ENCODE data around the gene AIDA.
"Not testable (repeated sequence)": the region's sequence is repeated elsewhere in the genome, so short reads cannot be mapped to it uniquely, and the experiment has no call there.

Gene AIDA

GRCh38 chr1:222712253-222713090 lies at the start of gene AIDA, which contains the start of gene BROX:
TSS of gene AIDA (minus strand) at chr1:222712491. CDS start at chr1:222712317, 174 bp downstream.
TSS of gene BROX (plus strand) at chr1:222712564. CDS start at chr1:222715700, 3,136 bp downstream.
- Histone ChIP-seq H3K27me3 (ENCODE audit: insufficient read depth, low read length) (no peaks in the 10 kb centered on the region), H3K36me3 (ENCODE audit: insufficient read depth, low read depth, low read length) (peaks cover 14% of the 10 kb centered on the region), H3K27ac (ENCODE audit: low read length) (peak within 1 kb of the TSS; percentile 77), H3K9ac (ENCODE audit: low read depth, low read length) (peak within 1 kb of the TSS; percentile 94), H3K4me3 (ENCODE audit: low read length) (peak within 1 kb of the TSS; percentile 98), H3K9me3 (ENCODE audit: insufficient read depth, low read depth, low read length) (no peaks in the 10 kb centered on the region), H3K4me1 (ENCODE audit: insufficient read depth, low read length) (peaks cover 8% of the 10 kb centered on the region; the same call in 1 of the 2 replicates)

- Histone ChIP-seq H3K9me3 (ENCODE audit: insufficient read depth, low read depth, low read length) (no peaks in the 10 kb centered on the region), H3K9ac (ENCODE audit: low read depth, low read length) (no peak overlapping the region), H3K27ac (ENCODE audit: low read length) (no peak overlapping the region), H3K4me3 (ENCODE audit: low read length) (no peak overlapping the region), H3K36me3 (ENCODE audit: insufficient read depth, low read depth, low read length) (no peaks in the 10 kb centered on the region), H3K27me3 (ENCODE audit: insufficient read depth, low read length) (no peaks in the 10 kb centered on the region), H3K4me1 (ENCODE audit: insufficient read depth, low read length) (no peaks in the 10 kb centered on the region)
These were observed 48.8 kb upstream of the AIDA start for GRCh38 chr1:222761083-222761482.

GRCh38 chr1:222759451-222760035 lies 47.3 kb upstream of the AIDA start:
- H3K36me3 ChIP-seq (ENCODE audit: insufficient read depth, low read depth, low read length), result no peaks in the 10 kb centered on the region
- no peaks in the 10 kb centered on the region for H3K27me3 ChIP-seq (ENCODE audit: insufficient read depth, low read length)
- no peak overlapping the region for H3K9ac ChIP-seq (ENCODE audit: low read depth, low read length)
- no peaks in the 10 kb centered on the region for H3K4me1 ChIP-seq (ENCODE audit: insufficient read depth, low read length)
- H3K4me3 ChIP-seq (ENCODE audit: low read length), result no peak overlapping the region
- H3K27ac ChIP-seq (ENCODE audit: low read length), result no peak overlapping the region
- no peaks in the 10 kb centered on the region for H3K9me3 ChIP-seq (ENCODE audit: insufficient read depth, low read depth, low read length)

- Histone ChIP-seq H3K9me3 (ENCODE audit: insufficient read depth, low read depth, low read length) (no peaks in the 10 kb centered on the region), H3K9ac (ENCODE audit: low read depth, low read length) (no peak overlapping the region), H3K4me3 (ENCODE audit: low read length) (no peak overlapping the region), H3K4me1 (ENCODE audit: insufficient read depth, low read length) (no peaks in the 10 kb centered on the region), H3K36me3 (ENCODE audit: insufficient read depth, low read depth, low read length) (no peaks in the 10 kb centered on the region), H3K27me3 (ENCODE audit: insufficient read depth, low read length) (no peaks in the 10 kb centered on the region), H3K27ac (ENCODE audit: low read length) (no peak overlapping the region)
These were observed 45.5 kb upstream of the AIDA start for GRCh38 chr1:222757646-222758268.

- Histone ChIP-seq H3K9me3 (ENCODE audit: insufficient read depth, low read depth, low read length) (no peaks in the 10 kb centered on the region), H3K9ac (ENCODE audit: low read depth, low read length) (no peak overlapping the region), H3K4me3 (ENCODE audit: low read length) (no peak overlapping the region), H3K36me3 (ENCODE audit: insufficient read depth, low read depth, low read length) (no peaks in the 10 kb centered on the region), H3K27me3 (ENCODE audit: insufficient read depth, low read length) (no peaks in the 10 kb centered on the region; the same call in 1 of the 2 replicates), H3K4me1 (ENCODE audit: insufficient read depth, low read length) (no peaks in the 10 kb centered on the region), H3K27ac (ENCODE audit: low read length) (no peak overlapping the region)
These were observed 42.3 kb upstream of the AIDA start for GRCh38 chr1:222754366-222755139.

GRCh38 chr1:222751255-222751654 lies 39.0 kb upstream of the AIDA start:
- Histone ChIP-seq H3K36me3 (ENCODE audit: insufficient read depth, low read depth, low read length) (no peaks in the 10 kb centered on the region), H3K27ac (ENCODE audit: low read length) (no peak overlapping the region), H3K4me3 (ENCODE audit: low read length) (no peak overlapping the region), H3K4me1 (ENCODE audit: insufficient read depth, low read length) (no peaks in the 10 kb centered on the region), H3K9me3 (ENCODE audit: insufficient read depth, low read depth, low read length) (no peaks in the 10 kb centered on the region), H3K27me3 (ENCODE audit: insufficient read depth, low read length) (no peaks in the 10 kb centered on the region; the same call in 1 of the 2 replicates), H3K9ac (ENCODE audit: low read depth, low read length) (no peak overlapping the region)

GRCh38 chr1:222750651-222751050 lies 38.4 kb upstream of the AIDA start:
- H3K9me3 ChIP-seq (ENCODE audit: insufficient read depth, low read depth, low read length), result no peaks in the 10 kb centered on the region
- no peak overlapping the region for H3K4me3 ChIP-seq (ENCODE audit: low read length)
- H3K9ac ChIP-seq (ENCODE audit: low read depth, low read length), result no peak overlapping the region
- no peaks in the 10 kb centered on the region for H3K4me1 ChIP-seq (ENCODE audit: insufficient read depth, low read length)
- no peak overlapping the region for H3K27ac ChIP-seq (ENCODE audit: low read length)
- no peaks in the 10 kb centered on the region; the same call in 1 of the 2 replicates for H3K27me3 ChIP-seq (ENCODE audit: insufficient read depth, low read length)
- no peaks in the 10 kb centered on the region for H3K36me3 ChIP-seq (ENCODE audit: insufficient read depth, low read depth, low read length)

GRCh38 chr1:222749927-222750326 lies 37.6 kb upstream of the AIDA start:
- Histone ChIP-seq H3K4me1 (ENCODE audit: insufficient read depth, low read length) (no peaks in the 10 kb centered on the region), H3K36me3 (ENCODE audit: insufficient read depth, low read depth, low read length) (no peaks in the 10 kb centered on the region), H3K4me3 (ENCODE audit: low read length) (no peak overlapping the region), H3K27me3 (ENCODE audit: insufficient read depth, low read length) (no peaks in the 10 kb centered on the region; the same call in 1 of the 2 replicates), H3K9ac (ENCODE audit: low read depth, low read length) (no peak overlapping the region), H3K9me3 (ENCODE audit: insufficient read depth, low read depth, low read length) (no peaks in the 10 kb centered on the region), H3K27ac (ENCODE audit: low read length) (no peak overlapping the region)

- H3K4me3 ChIP-seq (ENCODE audit: low read length); H3K27ac ChIP-seq (ENCODE audit: low read length); H3K9ac ChIP-seq (ENCODE audit: low read depth, low read length); H3K36me3 ChIP-seq (ENCODE audit: insufficient read depth, low read depth, low read length); H3K27me3 ChIP-seq (ENCODE audit: insufficient read depth, low read length); H3K9me3 ChIP-seq (ENCODE audit: insufficient read depth, low read depth, low read length); H3K4me1 ChIP-seq (ENCODE audit: insufficient read depth, low read length): not testable (repeated sequence)
These were observed 29.6 kb upstream of the AIDA start for GRCh38 chr1:222741630-222742457.

- Histone ChIP-seq H3K36me3 (ENCODE audit: insufficient read depth, low read depth, low read length) (peaks cover 7% of the 10 kb centered on the region; the same call in 1 of the 2 replicates), H3K4me3 (ENCODE audit: low read length) (no peak overlapping the region), H3K9me3 (ENCODE audit: insufficient read depth, low read depth, low read length) (no peaks in the 10 kb centered on the region), H3K27me3 (ENCODE audit: insufficient read depth, low read length) (no peaks in the 10 kb centered on the region), H3K4me1 (ENCODE audit: insufficient read depth, low read length) (peaks cover 20% of the 10 kb centered on the region; the same call in 1 of the 2 replicates), H3K9ac (ENCODE audit: low read depth, low read length) (no peak overlapping the region), H3K27ac (ENCODE audit: low read length) (no peak overlapping the region)
These were observed 27.6 kb upstream of the AIDA start for GRCh38 chr1:222739929-222740328.
